Measurements from ENCODE around the gene TNS3. TPM values are rescaled to one million over a fixed set of nuclear protein-coding genes. Genes with fewer than 3 reads are reported as not detected.

Gene TNS3
- total RNA-seq, 1 experiment from 2014 or later: 9.5 TPM

GRCh38 chr7:47322731-47323130, 259.2 kb downstream of the TNS3 start:
- no peak overlapping the region for H4K5ac ChIP-seq (ENCODE audit: insufficient read length, low read depth, low read length)
- Mint-ChIP-seq H3K9me3 (no peaks in the 10 kb centered on the region), H3K27me3 (ENCODE audit: low read depth) (peaks cover 5% of the 10 kb centered on the region), H3K4me3 (no peak overlapping the region), H3K36me3 (ENCODE audit: insufficient read depth in 1 of 3, low read depth in 3 of 3) (peaks cover 0 to 10% (median 3%) of the 10 kb centered on the region in 3 experiments; a peak in 4 of 7 replicates), H3K27ac (no peak overlapping the region; a peak in 1 of 7 replicates), H3K4me1 (peaks cover 15 to 17% of the 10 kb centered on the region in 2 experiments)
- H2AK5ac ChIP-seq (ENCODE audit: insufficient read length, low read length): no peak overlapping the region
- H3K4me2 ChIP-seq (ENCODE audit: insufficient read depth, insufficient read length, low read length): no peak overlapping the region
- no peak for DNase-seq
- H3K18ac ChIP-seq (ENCODE audit: insufficient read length, low read depth, low read length): no peak overlapping the region
- H3K79me1 ChIP-seq (ENCODE audit: insufficient read depth, low read depth, low read length, poor library complexity, severe bottlenecking): no peaks in the 10 kb centered on the region
- no peak overlapping the region for H3T11ph ChIP-seq (ENCODE audit: low read length)
- H2BK15ac ChIP-seq (ENCODE audit: low read depth, low read length): no peak overlapping the region
- H4K8ac ChIP-seq (replicated peaks; ENCODE audit: insufficient read length, low read depth, low read length): no peak overlapping the region
- no peak overlapping the region for H2AFZ ChIP-seq (ENCODE audit: low read length)
- H3K27ac ChIP-seq (ENCODE audit: insufficient read length, low read depth, low read length): no peak overlapping the region
- no peak overlapping the region for H2BK20ac ChIP-seq (ENCODE audit: low read depth, low read length, poor library complexity, severe bottlenecking)
- H3K9me3 ChIP-seq (ENCODE audit: control insufficient read depth, low read depth, low read length): no peaks in the 10 kb centered on the region
- H2BK120ac ChIP-seq (ENCODE audit: low read depth, low read length, poor library complexity, severe bottlenecking): no peak overlapping the region
- no peak overlapping the region for H2BK12ac ChIP-seq (ENCODE audit: insufficient read length, low read depth, low read length)
- no peak overlapping the region for H2BK5ac ChIP-seq (ENCODE audit: insufficient read length, low read length)
- H3K27me3 ChIP-seq (ENCODE audit: insufficient read depth, low read length): no peaks in the 10 kb centered on the region
- peak overlapping the region; percentile 50 for H3K14ac ChIP-seq (ENCODE audit: insufficient read depth, low read length)
- no peaks in the 10 kb centered on the region for H3K23me2 ChIP-seq (ENCODE audit: insufficient read length, low read depth, low read length, poor library complexity, severe bottlenecking)
- no peak for TF ChIP-seq CTCF (conservative IDR thresholded peaks at IDR 0.05)
- H3K56ac ChIP-seq (ENCODE audit: insufficient read length, low read depth, low read length): no peak overlapping the region
- no peaks in the 10 kb centered on the region for H4K20me1 ChIP-seq (ENCODE audit: control insufficient read depth, insufficient read depth, insufficient read length)
- no CpG with 5 or more reads among the region's 11 CpGs for WGBS (ENCODE audit: extremely low coverage, insufficient read length, low lambda C conversion rate)
- no peak overlapping the region for H4K91ac ChIP-seq (ENCODE audit: insufficient read length, low read depth, low read length)
- no peak overlapping the region for H3K9ac ChIP-seq (ENCODE audit: extremely low read depth, insufficient read length, low read length)
- H3K4me1 ChIP-seq (ENCODE audit: insufficient read depth, low read length): 0 out of 2 replicates have a peak, but pooled peaks cover 2% of the 10 kb centered on the region
- no peaks in the 10 kb centered on the region for H3K79me2 ChIP-seq (ENCODE audit: insufficient read depth, low read length)
- no peak overlapping the region for H3K23ac ChIP-seq (ENCODE audit: insufficient read length, low read depth, low read length)
- no peak overlapping the region for H3K4ac ChIP-seq (ENCODE audit: low read depth, low read length)
